Heart left ventricle (tissue), 13 donors: ENCODE results near the gene CACNB4.

Experiments
- POLR2A ChIP-seq, 2 donors: fragments of 450-650 bp; IDR thresholded peaks; one replicate each; pipeline ENCODE4 v1.6.1; 2017; ENCODE audit warnings: antibody characterized with exemption in 2 of 2, mild to moderate bottlenecking in 2 of 2, moderate library complexity in 2 of 2
- TF ChIP-seq, protein P1 (sequence below), 12 donors: fragments of 200-600 bp; sonication (generic) in 4 of 12; IDR thresholded peaks; one replicate each; pipeline versions ENCODE4 v1.5.0 to v1.8.0; 2018 to 2022; ENCODE audit warnings: antibody characterized with exemption in 12 of 12, mild to moderate bottlenecking in 5 of 12
- donor health status: ischemic (EF 13 %, LVEDD 7.1; RV severe dilation, severe dysfunction).
- donor health status: DM: no; HTN: yes; CAD: no.
- donor health status: DM: no; HTN: no; CAD: no.
- donor health status: ischemic (EF 25% LVEDD 6.9; RV normal size, moderate dysfunction).
- donor health status: ischemic (EF 25% LVEDD 5.7; RV mildly dilated, moderate dysfunction).
- donor health status: ischemic (EF 35%, LVEDD 5.7; RV mildly dilated, moderate dysfunction).
- donor health status: nonischemic (EF 11% LVEDD 7.7; RV severe dilation, severe dysfunction).
- donor health status: DM: yes; HTN: yes; CAD: no.
- donor health status: PGD.
- donor health status: ischemic (EF 29% LVEDD 5.4; RV normal size, mild dysfunction).
- donor health status: nonischemic (EF 23%, LVEDD 6.1; RV moderate dilation, normal function).

DNA sequence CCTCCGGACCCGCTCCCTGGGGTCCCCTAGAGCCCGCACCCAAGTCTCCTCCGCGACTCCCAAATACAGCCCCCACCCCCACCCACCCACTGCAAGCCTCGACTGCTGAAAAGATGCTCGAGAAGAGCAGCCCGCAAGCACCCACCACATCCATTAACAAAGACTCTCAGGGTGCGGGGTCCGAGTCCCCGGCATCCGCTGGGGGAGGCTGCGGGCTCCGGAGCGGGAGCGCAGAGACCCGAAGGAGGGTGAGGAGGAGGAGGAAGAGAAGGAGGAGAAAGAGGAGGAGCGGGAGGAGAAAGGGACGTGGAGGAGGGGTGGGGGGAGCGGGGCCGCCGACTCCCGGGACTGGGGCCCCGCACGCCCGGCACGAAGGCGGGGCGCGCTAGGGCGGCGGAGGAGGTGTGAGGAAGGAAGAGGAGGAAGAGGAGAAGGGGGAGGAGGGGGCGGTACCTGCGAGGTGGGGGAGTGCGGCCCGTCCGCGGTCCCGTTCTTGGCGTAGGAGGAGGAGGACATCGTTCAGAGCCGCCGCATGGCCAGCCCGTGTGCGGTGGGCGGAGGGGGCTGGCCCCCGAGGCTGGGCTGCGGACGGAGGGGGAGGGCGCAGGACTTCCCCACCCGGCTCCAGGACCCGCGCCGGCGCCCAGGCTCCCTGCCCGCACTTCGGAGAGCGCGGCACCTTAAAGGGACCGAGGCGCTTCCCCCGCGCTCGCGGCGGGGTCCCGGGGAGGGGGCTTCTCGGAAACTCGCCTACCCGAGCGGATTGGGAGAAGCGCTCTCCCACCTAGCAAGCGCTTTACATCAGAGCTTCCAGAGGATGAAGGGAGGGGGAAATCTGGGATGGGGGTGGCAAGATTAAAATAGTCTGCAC lies at the start of gene CACNB4:
- no peak for TF ChIP-seq POLR2A (IDR thresholded peaks at IDR 0.05)
- TF ChIP-seq, protein P1, sequence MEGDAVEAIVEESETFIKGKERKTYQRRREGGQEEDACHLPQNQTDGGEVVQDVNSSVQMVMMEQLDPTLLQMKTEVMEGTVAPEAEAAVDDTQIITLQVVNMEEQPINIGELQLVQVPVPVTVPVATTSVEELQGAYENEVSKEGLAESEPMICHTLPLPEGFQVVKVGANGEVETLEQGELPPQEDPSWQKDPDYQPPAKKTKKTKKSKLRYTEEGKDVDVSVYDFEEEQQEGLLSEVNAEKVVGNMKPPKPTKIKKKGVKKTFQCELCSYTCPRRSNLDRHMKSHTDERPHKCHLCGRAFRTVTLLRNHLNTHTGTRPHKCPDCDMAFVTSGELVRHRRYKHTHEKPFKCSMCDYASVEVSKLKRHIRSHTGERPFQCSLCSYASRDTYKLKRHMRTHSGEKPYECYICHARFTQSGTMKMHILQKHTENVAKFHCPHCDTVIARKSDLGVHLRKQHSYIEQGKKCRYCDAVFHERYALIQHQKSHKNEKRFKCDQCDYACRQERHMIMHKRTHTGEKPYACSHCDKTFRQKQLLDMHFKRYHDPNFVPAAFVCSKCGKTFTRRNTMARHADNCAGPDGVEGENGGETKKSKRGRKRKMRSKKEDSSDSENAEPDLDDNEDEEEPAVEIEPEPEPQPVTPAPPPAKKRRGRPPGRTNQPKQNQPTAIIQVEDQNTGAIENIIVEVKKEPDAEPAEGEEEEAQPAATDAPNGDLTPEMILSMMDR (IDR thresholded peaks at IDR 0.05), result no peak
